Measurements from ENCODE around the gene LYSMD1.
"Not testable (repeated sequence)": the region's sequence is repeated elsewhere in the genome, so short reads cannot be mapped to it uniquely, and the experiment has no call there.

LYSMD1 gene

DNA sequence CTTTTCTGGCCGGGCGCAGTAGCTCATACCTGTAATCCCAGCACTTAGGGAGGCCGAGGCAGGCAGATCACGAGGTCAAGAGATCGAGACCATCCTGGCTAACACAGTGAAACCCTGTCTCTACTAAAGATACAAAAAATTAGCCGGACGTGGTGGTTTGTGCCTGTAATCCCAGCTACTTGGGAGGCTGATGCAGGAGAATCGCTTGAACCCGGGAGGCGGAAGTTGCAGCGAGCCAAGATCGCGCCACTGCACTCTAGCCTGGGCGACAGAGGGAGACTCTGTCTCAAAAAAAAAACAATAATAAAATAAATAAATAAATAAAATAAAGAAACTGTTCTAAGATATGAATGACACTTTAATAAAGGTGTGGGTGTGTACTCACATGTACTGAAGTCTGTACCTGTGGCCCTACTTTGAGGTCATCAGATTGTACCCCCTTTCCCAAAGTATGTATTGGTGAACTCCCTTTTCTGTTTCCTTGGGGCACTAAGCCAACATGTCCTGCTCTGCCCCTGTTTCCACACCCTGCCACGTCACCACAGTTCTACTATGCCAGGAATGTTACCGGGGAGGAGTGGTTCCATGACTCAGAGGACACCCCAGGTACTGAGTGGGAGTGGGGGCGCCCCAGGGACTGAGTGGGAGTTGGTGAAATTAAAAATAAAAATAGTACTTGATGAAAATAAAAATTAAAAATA, 29.3 kb upstream of the LYSMD1 start:
- DNase-seq (ENCODE audit: low read depth) = peak; percentile 75
- peaks cover 19% of the 10 kb centered on the region for H3K4me1 ChIP-seq (ENCODE audit: control insufficient read depth, insufficient read depth, low read length)
- not testable (repeated sequence) for H3K27me3 ChIP-seq (replicated peaks; ENCODE audit: control insufficient read depth, insufficient read depth, low read length)

GRCh38 chr1:151193856-151194255, 28.2 kb upstream of the LYSMD1 start:
- no peak for DNase-seq (ENCODE audit: low read depth)
- no peaks in the 10 kb centered on the region for H3K36me3 ChIP-seq (ENCODE audit: control insufficient read depth, insufficient read depth, low read length, severe bottlenecking)
- no peaks in the 10 kb centered on the region for H3K27me3 ChIP-seq (replicated peaks; ENCODE audit: control insufficient read depth, insufficient read depth, low read length)
- no peaks in the 10 kb centered on the region for H3K9me3 ChIP-seq (ENCODE audit: control insufficient read depth, low read length)
- H3K9ac ChIP-seq (ENCODE audit: low read length) = no peak overlapping the region
- peaks cover 17% of the 10 kb centered on the region for H3K4me1 ChIP-seq (ENCODE audit: control insufficient read depth, insufficient read depth, low read length)
- H3K4me3 ChIP-seq (ENCODE audit: low read length) = no peak overlapping the region

More for the DNA sequence above, 29.3 kb upstream of the LYSMD1 start:
- H3K9me3 ChIP-seq (ENCODE audit: control insufficient read depth, low read length); H3K36me3 ChIP-seq (ENCODE audit: control insufficient read depth, insufficient read depth, low read length, severe bottlenecking): not testable (repeated sequence)
- H3K4me3 ChIP-seq (ENCODE audit: low read length) = peak overlapping the region; percentile 74
- peak overlapping the region; percentile 81 for H3K9ac ChIP-seq (ENCODE audit: low read length)

DNA sequence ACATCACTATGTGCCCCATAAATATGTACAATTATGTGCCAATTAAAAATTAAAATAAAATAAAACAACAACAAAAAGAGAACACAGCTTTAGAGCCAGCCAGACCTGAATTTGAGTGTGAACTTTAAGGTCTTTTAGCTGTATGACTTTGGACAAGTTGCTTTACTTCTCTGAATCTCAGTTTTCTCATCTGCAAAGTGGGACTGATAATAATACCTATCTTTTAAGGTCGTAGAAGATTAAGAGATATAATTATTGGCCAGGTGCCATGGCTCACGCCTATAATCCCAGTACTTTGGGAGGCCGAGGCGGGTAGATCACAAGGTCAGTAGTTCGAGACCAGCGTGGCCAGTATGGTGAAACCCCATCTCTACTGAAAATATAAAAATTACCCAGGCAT, 27.6 kb upstream of the LYSMD1 start:
- Histone ChIP-seq H3K9ac (ENCODE audit: low read length) (no peak overlapping the region), H3K36me3 (ENCODE audit: control insufficient read depth, insufficient read depth, low read length, severe bottlenecking) (no peaks in the 10 kb centered on the region), H3K27me3 (replicated peaks; ENCODE audit: control insufficient read depth, insufficient read depth, low read length) (no peaks in the 10 kb centered on the region), H3K4me3 (ENCODE audit: low read length) (no peak overlapping the region), H3K9me3 (ENCODE audit: control insufficient read depth, low read length) (no peaks in the 10 kb centered on the region), H3K4me1 (ENCODE audit: control insufficient read depth, insufficient read depth, low read length) (peaks cover 22% of the 10 kb centered on the region)
- no peak for DNase-seq (ENCODE audit: low read depth)

GRCh38 chr1:151192047-151192446, 26.3 kb upstream of the LYSMD1 start:
- Histone ChIP-seq H3K36me3 (ENCODE audit: control insufficient read depth, insufficient read depth, low read length, severe bottlenecking) (no peaks in the 10 kb centered on the region), H3K4me3 (ENCODE audit: low read length) (no peak overlapping the region), H3K4me1 (ENCODE audit: control insufficient read depth, insufficient read depth, low read length) (peaks cover 27% of the 10 kb centered on the region), H3K27me3 (replicated peaks; ENCODE audit: control insufficient read depth, insufficient read depth, low read length) (no peaks in the 10 kb centered on the region), H3K9ac (ENCODE audit: low read length) (no peak overlapping the region), H3K9me3 (ENCODE audit: control insufficient read depth, low read length) (no peaks in the 10 kb centered on the region)
- DNase-seq (ENCODE audit: low read depth) = no peak

GRCh38 chr1:151189637-151190445, 24.1 kb upstream of the LYSMD1 start, which contains the start of gene VPS72:
Gene VPS72 (minus strand): TSS chr1:151190197. CDS start chr1:151190121, 76 bp downstream.
- peaks cover 10% of the 10 kb centered on the region for H3K36me3 ChIP-seq (ENCODE audit: control insufficient read depth, insufficient read depth, low read length, severe bottlenecking)
- H3K9ac ChIP-seq (ENCODE audit: low read length) = peak within 1 kb of the TSS; percentile 92
- H3K9me3 ChIP-seq (ENCODE audit: control insufficient read depth, low read length) = no peaks in the 10 kb centered on the region
- H3K4me1 ChIP-seq (ENCODE audit: control insufficient read depth, insufficient read depth, low read length) = peaks cover 25% of the 10 kb centered on the region
- H3K27me3 ChIP-seq (replicated peaks; ENCODE audit: control insufficient read depth, insufficient read depth, low read length) = no peaks in the 10 kb centered on the region
- peak within 1 kb of the TSS; percentile 96 for H3K4me3 ChIP-seq (ENCODE audit: low read length)
- DNase-seq (ENCODE audit: low read depth) = peak; percentile 96

DNA sequence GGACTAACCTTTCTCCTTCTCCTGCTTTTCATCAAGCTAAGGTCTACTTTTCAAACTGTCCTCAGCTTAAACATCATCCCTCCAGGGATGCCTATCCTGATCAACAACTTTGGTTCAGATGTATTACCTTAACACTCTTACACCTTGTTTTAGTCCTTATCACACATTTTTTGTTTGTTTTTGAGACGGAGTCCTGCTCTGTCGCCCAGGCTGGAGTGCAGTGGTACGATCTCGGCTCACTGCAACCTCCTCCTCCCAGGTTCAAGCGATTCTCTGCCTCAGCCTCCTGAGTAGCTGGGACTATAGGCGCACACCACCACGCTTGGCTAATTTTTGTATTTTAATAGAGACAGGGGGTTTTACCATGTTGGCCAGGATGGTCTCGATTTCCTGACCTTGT, 23.0 kb upstream of the LYSMD1 start:
- H3K9ac ChIP-seq (ENCODE audit: low read length) = peak overlapping the region; percentile 92
- H3K27me3 ChIP-seq (replicated peaks; ENCODE audit: control insufficient read depth, insufficient read depth, low read length); H3K9me3 ChIP-seq (ENCODE audit: control insufficient read depth, low read length); DNase-seq (ENCODE audit: low read depth): not testable (repeated sequence)
- H3K4me3 ChIP-seq (ENCODE audit: low read length) = peak overlapping the region; percentile 96
- peaks cover 20% of the 10 kb centered on the region for H3K4me1 ChIP-seq (ENCODE audit: control insufficient read depth, insufficient read depth, low read length)
- H3K36me3 ChIP-seq (ENCODE audit: control insufficient read depth, insufficient read depth, low read length, severe bottlenecking) = peaks cover 22% of the 10 kb centered on the region

DNA sequence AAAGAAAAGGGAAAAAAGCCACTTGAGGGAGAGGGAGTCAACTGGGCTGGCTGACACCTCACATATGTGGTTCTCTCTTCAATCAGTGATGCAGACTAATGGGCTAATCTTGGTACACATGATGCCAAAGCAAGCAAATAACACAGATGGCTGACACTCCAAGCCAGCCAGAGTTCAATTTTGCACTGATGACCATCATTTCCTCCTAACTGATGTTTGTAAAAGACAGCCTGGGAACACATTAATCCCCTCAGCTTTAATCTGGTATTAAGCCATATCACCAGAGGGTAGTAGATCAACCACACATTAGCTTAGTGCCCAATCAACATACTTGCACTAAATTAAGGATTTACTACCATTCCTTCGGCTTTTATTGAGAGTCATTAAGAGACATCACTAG, 21.5 kb upstream of the LYSMD1 start:
- DNase-seq (ENCODE audit: low read depth) = no peak
- H3K4me3 ChIP-seq (ENCODE audit: low read length) = no peak overlapping the region
- H3K9me3 ChIP-seq (ENCODE audit: control insufficient read depth, low read length) = no peaks in the 10 kb centered on the region
- H3K4me1 ChIP-seq (ENCODE audit: control insufficient read depth, insufficient read depth, low read length) = peaks cover 20% of the 10 kb centered on the region
- peaks cover 34% of the 10 kb centered on the region for H3K36me3 ChIP-seq (ENCODE audit: control insufficient read depth, insufficient read depth, low read length, severe bottlenecking)
- no peak overlapping the region for H3K9ac ChIP-seq (ENCODE audit: low read length)
- no peaks in the 10 kb centered on the region for H3K27me3 ChIP-seq (replicated peaks; ENCODE audit: control insufficient read depth, insufficient read depth, low read length)

DNA sequence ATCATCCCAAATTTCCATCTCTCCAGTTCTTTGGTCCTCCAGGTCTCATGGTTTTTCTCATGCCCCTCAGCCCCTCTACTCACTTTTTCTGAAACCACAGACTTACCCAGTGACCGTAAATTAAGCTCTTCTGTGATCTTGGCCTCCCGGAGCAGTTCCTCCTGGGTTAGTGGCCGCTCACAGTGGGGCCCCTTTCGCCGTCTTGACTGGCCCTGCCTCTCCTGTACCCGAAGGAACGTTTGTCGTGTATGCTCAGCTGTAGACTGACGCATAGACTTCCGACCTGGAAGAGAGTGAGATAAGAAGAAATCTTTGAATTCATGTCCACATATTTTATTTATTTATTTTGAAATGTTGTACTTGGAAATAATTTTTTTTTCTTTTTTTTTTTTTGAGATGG, 18.5 kb upstream of the LYSMD1 start:
- H3K4me1 ChIP-seq (ENCODE audit: control insufficient read depth, insufficient read depth, low read length) = peaks cover 20% of the 10 kb centered on the region
- DNase-seq (ENCODE audit: low read depth) = no peak
- no peak overlapping the region for H3K9ac ChIP-seq (ENCODE audit: low read length)
- no peaks in the 10 kb centered on the region for H3K27me3 ChIP-seq (replicated peaks; ENCODE audit: control insufficient read depth, insufficient read depth, low read length)
- H3K4me3 ChIP-seq (ENCODE audit: low read length) = no peak overlapping the region
- no peaks in the 10 kb centered on the region for H3K9me3 ChIP-seq (ENCODE audit: control insufficient read depth, low read length)
- H3K36me3 ChIP-seq (ENCODE audit: control insufficient read depth, insufficient read depth, low read length, severe bottlenecking) = peaks cover 60% of the 10 kb centered on the region

DNA sequence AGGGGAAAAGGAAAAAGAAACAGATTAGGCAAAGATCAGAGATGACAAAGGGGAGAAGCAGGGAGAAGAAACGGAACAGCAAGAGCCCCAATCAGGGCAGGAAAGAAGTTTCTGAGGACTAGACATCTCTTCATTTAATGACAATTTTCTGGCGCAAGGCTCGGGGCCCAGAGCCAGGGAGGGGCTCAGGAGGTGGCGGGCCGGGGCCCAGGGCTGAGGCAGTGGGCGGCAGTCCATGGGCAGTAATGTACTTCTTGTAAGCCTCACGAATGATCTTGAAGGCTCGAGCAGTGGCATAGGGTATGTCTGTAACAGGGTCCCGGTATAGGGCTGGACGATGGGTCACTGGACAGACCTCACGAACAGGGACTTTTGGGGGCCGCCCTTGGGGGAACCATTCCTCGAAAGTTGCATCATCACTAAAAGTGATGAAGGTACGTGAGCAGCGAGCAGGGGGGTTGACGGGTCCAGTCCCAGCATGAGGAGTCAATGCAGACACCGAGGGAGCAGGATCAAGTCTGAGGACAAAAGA, 10.9 kb upstream of the LYSMD1 start:
- Histone ChIP-seq H3K36me3 (ENCODE audit: control insufficient read depth, insufficient read depth, low read length, severe bottlenecking) (peaks cover 70% of the 10 kb centered on the region), H3K4me1 (ENCODE audit: control insufficient read depth, insufficient read depth, low read length) (peaks cover 13% of the 10 kb centered on the region), H3K9ac (ENCODE audit: low read length) (no peak overlapping the region), H3K27me3 (replicated peaks; ENCODE audit: control insufficient read depth, insufficient read depth, low read length) (no peaks in the 10 kb centered on the region), H3K4me3 (ENCODE audit: low read length) (no peak overlapping the region), H3K9me3 (ENCODE audit: control insufficient read depth, low read length) (no peaks in the 10 kb centered on the region)
- no peak for DNase-seq (ENCODE audit: low read depth)

DNA sequence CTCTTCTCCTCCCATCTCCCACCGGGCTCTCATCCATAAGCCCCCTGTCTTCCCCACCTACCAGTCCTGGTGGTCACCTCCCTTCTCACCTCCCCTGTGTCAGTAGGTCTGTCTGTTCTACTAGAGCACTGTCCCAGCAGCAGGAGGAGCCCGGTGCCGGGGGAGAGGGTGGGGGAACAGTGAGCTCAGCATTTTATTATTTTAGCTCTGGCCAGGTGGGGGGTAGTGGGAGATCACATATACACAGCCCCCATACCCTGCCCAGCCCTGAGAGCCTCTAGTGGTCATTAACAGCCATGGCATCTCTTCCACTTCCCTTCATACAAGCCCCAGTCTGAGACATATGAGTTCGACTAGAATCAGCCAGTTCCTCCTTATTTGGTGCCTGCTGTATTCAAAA, 10.2 kb upstream of the LYSMD1 start, which contains the start of gene TMOD4:
TMOD4 (minus strand) TSS at position 119 of the 400 bp plus-strand sequence. CDS start 1,106 bp downstream, outside the sequence.
- DNase-seq (ENCODE audit: low read depth) = peak; percentile 37
- Histone ChIP-seq H3K9me3 (ENCODE audit: control insufficient read depth, low read length) (no peaks in the 10 kb centered on the region), H3K36me3 (ENCODE audit: control insufficient read depth, insufficient read depth, low read length, severe bottlenecking) (peaks cover 69% of the 10 kb centered on the region), H3K27me3 (replicated peaks; ENCODE audit: control insufficient read depth, insufficient read depth, low read length) (no peaks in the 10 kb centered on the region), H3K4me1 (ENCODE audit: control insufficient read depth, insufficient read depth, low read length) (peaks cover 13% of the 10 kb centered on the region), H3K9ac (ENCODE audit: low read length) (peak within 1 kb of the TSS; percentile 25), H3K4me3 (ENCODE audit: low read length) (no peak within 1 kb of the TSS)

DNA sequence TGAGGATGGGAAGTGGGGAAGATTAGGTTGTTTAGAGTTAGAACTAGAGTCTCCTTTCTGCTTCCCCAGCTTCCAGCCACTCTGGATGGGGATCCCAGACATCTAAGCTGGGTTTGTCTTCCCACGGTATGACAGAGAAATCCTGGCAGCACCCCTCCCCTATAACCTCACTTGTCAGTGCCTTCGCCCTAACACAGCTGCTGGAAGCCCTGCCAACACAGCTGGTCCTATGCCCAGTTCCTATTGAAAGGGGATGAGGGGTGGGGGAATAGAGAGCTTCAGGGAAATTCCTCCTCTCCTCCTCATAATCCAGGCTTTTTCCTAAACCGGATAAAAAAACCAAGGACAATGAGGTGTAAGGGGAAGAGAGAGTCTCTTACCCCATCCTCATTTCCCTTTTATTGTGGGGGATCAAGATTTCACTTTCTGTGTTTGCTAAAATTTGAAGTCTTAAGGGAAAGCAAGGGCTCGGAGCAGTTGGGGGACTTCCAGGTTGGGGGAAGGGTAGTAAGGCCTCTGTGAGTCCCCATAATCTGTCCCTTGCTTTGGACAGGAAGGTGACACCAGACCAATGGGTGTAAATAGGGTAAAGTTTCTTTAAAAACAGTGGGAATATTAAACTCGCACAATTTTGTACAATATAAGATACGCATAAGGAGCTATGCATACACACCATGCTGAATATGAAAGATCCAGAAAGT, 9.5 kb upstream of the LYSMD1 start:
- no peaks in the 10 kb centered on the region for H3K9me3 ChIP-seq (ENCODE audit: control insufficient read depth, low read length)
- H3K36me3 ChIP-seq (ENCODE audit: control insufficient read depth, insufficient read depth, low read length, severe bottlenecking) = peaks cover 68% of the 10 kb centered on the region
- no peaks in the 10 kb centered on the region for H3K27me3 ChIP-seq (replicated peaks; ENCODE audit: control insufficient read depth, insufficient read depth, low read length)
- H3K4me1 ChIP-seq (ENCODE audit: control insufficient read depth, insufficient read depth, low read length) = peaks cover 13% of the 10 kb centered on the region
- DNase-seq (ENCODE audit: low read depth) = no peak
- H3K9ac ChIP-seq (ENCODE audit: low read length) = peak overlapping the region; percentile 25
- no peak overlapping the region for H3K4me3 ChIP-seq (ENCODE audit: low read length)

Data from adipocyte (in vitro differentiated cells).